Endodermal cell (in vitro differentiated cells): ENCODE data around the gene ABCD3. TPM values are rescaled to one million over a fixed set of nuclear protein-coding genes. Genes with fewer than 3 reads are reported as not detected.

Experiments
- DNase-seq: peaks from one replicate; pipeline ENCODE4 v3.0.0-alpha.2; 2017
- H3K27ac ChIP-seq: 2 replicates; pipeline ENCODE4 v1.5.1; 2013; ENCODE audit warnings: mild to moderate bottlenecking, low read depth, low read length, moderate library complexity
- H3K27me3 ChIP-seq: 2 replicates; pipeline ENCODE4 v1.6.1; 2013; ENCODE audit warnings: mild to moderate bottlenecking, low read length, moderate library complexity; ENCODE audit not compliant: insufficient read depth, control insufficient read depth, poor library complexity, severe bottlenecking
- H3K36me3 ChIP-seq: 2 replicates; pipeline ENCODE4 v1.7.0; 2013; ENCODE audit warnings: mild to moderate bottlenecking, low read length, moderate library complexity; ENCODE audit not compliant: control insufficient read depth, insufficient read depth
- H3K4me1 ChIP-seq: one replicate; pipeline ENCODE4 v1.7.0; 2013; ENCODE audit warnings: low read length; ENCODE audit not compliant: control insufficient read depth, insufficient read depth
- H3K4me3 ChIP-seq: 2 replicates; pipeline ENCODE4 v1.5.1; 2013; ENCODE audit warnings: mild to moderate bottlenecking, low read length, moderate library complexity
- H3K9ac ChIP-seq: 2 replicates; pipeline ENCODE4 v1.6.1; 2013; ENCODE audit warnings: mild to moderate bottlenecking, low read length, moderate library complexity; ENCODE audit not compliant: poor library complexity, severe bottlenecking; ENCODE audit errors: extremely low read depth
- H3K9me3 ChIP-seq: 2 replicates; pipeline ENCODE4 v1.6.1; 2013; ENCODE audit warnings: mild to moderate bottlenecking, low read length, moderate library complexity; ENCODE audit not compliant: control insufficient read depth
- H3K27ac Mint-ChIP-seq: 2 replicates; pipeline ENCODE4 v1.8.0; 2020; ENCODE audit warnings: mixed read lengths
- H3K27me3 Mint-ChIP-seq: 2 replicates; pipeline ENCODE4 v1.8.0; 2021; ENCODE audit warnings: mild to moderate bottlenecking, mixed read lengths; ENCODE audit not compliant: insufficient read depth
- H3K36me3 Mint-ChIP-seq: 2 replicates; pipeline ENCODE4 v1.8.0; 2020; ENCODE audit warnings: low read depth, mixed read lengths
- H3K4me1 Mint-ChIP-seq: 2 replicates; pipeline ENCODE4 v1.8.0; 2020; ENCODE audit warnings: mixed read lengths
- H3K4me3 Mint-ChIP-seq: 2 replicates; pipeline ENCODE4 v1.8.0; 2020; ENCODE audit warnings: mild to moderate bottlenecking, moderate library complexity, mixed read lengths
- H3K9me3 Mint-ChIP-seq: 2 replicates; pipeline ENCODE4 v1.8.0; 2020; ENCODE audit warnings: mild to moderate bottlenecking, mixed read lengths
- WGBS, 2 experiments: methylation state at CpG; one replicate each; pipeline versions ENCODE4 v1.1.5 to v1.1.7; 2013; ENCODE audit warnings: missing lambda C conversion rate in 2 of 2, mixed read lengths in 1 of 2; ENCODE audit not compliant: insufficient coverage in 1 of 2, insufficient read length in 1 of 2; 5-methylcytosine and 5-hydroxymethylcytosine counted together
- total RNA-seq, 2 donors: library from RNA; stranded (reverse); fragmentation: NEBNext Ultra II Directional in 1 of 2; extraction: Animal tissue kit (Norgen Biotek cat#: 25700) in 1 of 2; gene quantifications; 2 replicates in 1 of 2; 3 replicates in 1 of 2; pipeline ENCODE4 v1.2.1, GENCODE V29; 2021
- TF ChIP-seq, protein P1 (sequence below): fragments of 200-600 bp; sonication (generic); conservative IDR thresholded peaks from 2 replicates; pipeline ENCODE4 v1.5.0; 2021; ENCODE audit warnings: antibody characterized with exemption, mild to moderate bottlenecking

Gene ABCD3
- total RNA-seq, 2 donors from 2014 or later = 28.1 to 33.3 TPM

- Mint-ChIP-seq H3K27me3 (no peaks in the 10 kb centered on the region), H3K36me3 (no peaks in the 10 kb centered on the region), H3K4me1 (peaks cover 57% of the 10 kb centered on the region), H3K9me3 (peaks cover under 1% of the 10 kb centered on the region), H3K27ac (peak overlapping the region; percentile 47), H3K4me3 (peak overlapping the region; percentile 6)
- peak; percentile 69 for DNase-seq
- Histone ChIP-seq H3K9ac (no peak overlapping the region), H3K36me3 (no peaks in the 10 kb centered on the region), H3K4me3 (peak overlapping the region; percentile 33), H3K9me3 (peaks cover 3% of the 10 kb centered on the region), H3K4me1 (peaks cover 31% of the 10 kb centered on the region), H3K27me3 (no peaks in the 10 kb centered on the region), H3K27ac (no peak overlapping the region)
- WGBS, 2 experiments = 66 to 96% methylated on average over 4 to 8 of the region's 8 CpGs
- TF ChIP-seq, protein P1, sequence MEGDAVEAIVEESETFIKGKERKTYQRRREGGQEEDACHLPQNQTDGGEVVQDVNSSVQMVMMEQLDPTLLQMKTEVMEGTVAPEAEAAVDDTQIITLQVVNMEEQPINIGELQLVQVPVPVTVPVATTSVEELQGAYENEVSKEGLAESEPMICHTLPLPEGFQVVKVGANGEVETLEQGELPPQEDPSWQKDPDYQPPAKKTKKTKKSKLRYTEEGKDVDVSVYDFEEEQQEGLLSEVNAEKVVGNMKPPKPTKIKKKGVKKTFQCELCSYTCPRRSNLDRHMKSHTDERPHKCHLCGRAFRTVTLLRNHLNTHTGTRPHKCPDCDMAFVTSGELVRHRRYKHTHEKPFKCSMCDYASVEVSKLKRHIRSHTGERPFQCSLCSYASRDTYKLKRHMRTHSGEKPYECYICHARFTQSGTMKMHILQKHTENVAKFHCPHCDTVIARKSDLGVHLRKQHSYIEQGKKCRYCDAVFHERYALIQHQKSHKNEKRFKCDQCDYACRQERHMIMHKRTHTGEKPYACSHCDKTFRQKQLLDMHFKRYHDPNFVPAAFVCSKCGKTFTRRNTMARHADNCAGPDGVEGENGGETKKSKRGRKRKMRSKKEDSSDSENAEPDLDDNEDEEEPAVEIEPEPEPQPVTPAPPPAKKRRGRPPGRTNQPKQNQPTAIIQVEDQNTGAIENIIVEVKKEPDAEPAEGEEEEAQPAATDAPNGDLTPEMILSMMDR = no peak
These were observed 133.9 kb downstream of the ABCD3 start for GRCh38 chr1:94552071-94552586.

- Histone ChIP-seq H3K36me3 (no peaks in the 10 kb centered on the region), H3K4me1 (peaks cover 31% of the 10 kb centered on the region), H3K9me3 (no peaks in the 10 kb centered on the region), H3K27me3 (no peaks in the 10 kb centered on the region), H3K4me3 (peak overlapping the region; percentile 67), H3K9ac (no peak overlapping the region), H3K27ac (no peak overlapping the region)
- Mint-ChIP-seq H3K27me3 (no peaks in the 10 kb centered on the region), H3K36me3 (no peaks in the 10 kb centered on the region), H3K4me1 (peaks cover 59% of the 10 kb centered on the region), H3K4me3 (peak overlapping the region; percentile 41), H3K9me3 (no peaks in the 10 kb centered on the region), H3K27ac (peak overlapping the region; percentile 74)
- peak; percentile 81 for DNase-seq
- TF ChIP-seq, protein P1 = no peak
- WGBS, 2 experiments = 14 to 26% methylated on average over 2 to 5 of the region's 5 CpGs
These were observed 135.1 kb downstream of the ABCD3 start for GRCh38 chr1:94553323-94553730.

DNA sequence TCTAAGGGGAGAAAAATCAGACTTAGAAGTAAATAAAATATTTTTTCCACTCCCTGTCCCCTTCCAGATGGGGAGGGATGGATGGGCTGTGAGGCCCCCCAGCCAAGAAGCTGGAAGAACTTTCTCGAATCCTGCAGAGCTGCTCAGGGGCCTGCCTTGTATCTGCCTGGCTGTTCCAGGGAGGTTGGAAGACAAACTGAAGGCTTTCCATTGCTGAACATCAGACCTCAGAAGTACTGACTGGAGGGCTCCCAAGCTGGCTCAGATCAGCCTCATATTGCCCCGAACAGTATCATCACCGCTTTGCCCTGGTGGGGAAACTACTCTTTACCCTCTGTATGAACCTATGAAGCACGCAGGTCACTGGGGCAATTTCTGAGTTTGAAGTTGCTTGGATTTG, 135.7 kb downstream of the ABCD3 start:
- 86 to 96% methylated on average over 3 to 4 of the region's 4 CpGs for WGBS, 2 experiments
- H3K4me3 Mint-ChIP-seq = peak overlapping the region; percentile 41
- H3K36me3 ChIP-seq = no peaks in the 10 kb centered on the region
- no peak overlapping the region for H3K4me3 ChIP-seq
- peaks cover 31% of the 10 kb centered on the region for H3K4me1 ChIP-seq
- no peak overlapping the region for H3K27ac Mint-ChIP-seq
- H3K9me3 Mint-ChIP-seq = no peaks in the 10 kb centered on the region
- no peak overlapping the region for H3K27ac ChIP-seq
- H3K9ac ChIP-seq = no peak overlapping the region
- no peaks in the 10 kb centered on the region for H3K27me3 Mint-ChIP-seq
- DNase-seq = no peak
- H3K4me1 Mint-ChIP-seq = peaks cover 59% of the 10 kb centered on the region
- TF ChIP-seq, protein P1 = no peak
- H3K36me3 Mint-ChIP-seq = peaks cover 2% of the 10 kb centered on the region
- H3K9me3 ChIP-seq = no peaks in the 10 kb centered on the region
- H3K27me3 ChIP-seq = no peaks in the 10 kb centered on the region
